HUDEP-2 (cell line): ENCODE data around the gene PPP2R3A.

Source experiments
- DNase-seq, 76 experiments: peaks; one replicate each; lab custom pipeline; 2025; ENCODE audit not compliant: unreplicated experiment in 76 of 76; lab: John Stamatoyannopoulos, UW

PPP2R3A gene

GRCh38 chr3:136192831-136193230 lies 227.3 kb downstream of the PPP2R3A start:
- DNase-seq = no peak

- DNase-seq = peak in 3 of 76 experiments; percentile 3 to 12 (median 7)
Observed at GRCh38 chr3:136193278-136194054, 227.9 kb downstream of the PPP2R3A start.

GRCh38 chr3:136194409-136195257 lies 229.1 kb downstream of the PPP2R3A start:
- DNase-seq = peak in 14 of 76 experiments; percentile 0 to 25 (median 10)

- peak in 48 of 76 experiments; percentile 13 to 83 (median 56) for DNase-seq
Observed at GRCh38 chr3:136195258-136196063, 229.9 kb downstream of the PPP2R3A start.

- DNase-seq = peak in 14 of 76 experiments; percentile 37 to 95 (median 80)
Observed at GRCh38 chr3:136196064-136196400, 230.5 kb downstream of the PPP2R3A start, which contains the start of gene MSL2. Gene MSL2, minus strand, starts transcription at chr3:136196335. Its CDS starts 1,222 bp downstream, at chr3:136195113.

GRCh38 chr3:136196401-136197158 lies 231.1 kb downstream of the PPP2R3A start:
- peak; percentile 95 to 99 (median 99) for DNase-seq

GRCh38 chr3:136197159-136197793 lies 231.7 kb downstream of the PPP2R3A start:
- peak in 11 of 76 experiments; percentile 12 to 61 (median 33) for DNase-seq
